H1 (cell line): ENCODE results near the gene SLFN14.

Experiments
- BRCA1 ChIP-seq: IDR thresholded peaks from 2 replicates; pipeline ENCODE4 v1.6.1; 2012; ENCODE audit warnings: low read depth, low read length, improper control_type of control experiment
- CHD1 ChIP-seq: IDR thresholded peaks from 2 replicates; pipeline ENCODE4 v1.6.1; 2012; ENCODE audit warnings: low read depth, low read length, improper control_type of control experiment
- CREB1 ChIP-seq: IDR thresholded peaks from 2 replicates; pipeline ENCODE4 v1.6.1; 2012; ENCODE audit warnings: inconsistent platforms
- CTCF ChIP-seq, 3 experiments: IDR thresholded peaks; 1 replicate in 2 of 3; 2 replicates in 1 of 3; pipeline versions ENCODE4 v1.5.1 to v1.6.1; 2011; ENCODE audit warnings: low read length in 3 of 3, mild to moderate bottlenecking in 3 of 3, inconsistent platforms in 2 of 3, low read depth in 1 of 3, moderate library complexity in 1 of 3; ENCODE audit not compliant: insufficient read depth in 1 of 3; ENCODE audit errors: control extremely low read depth in 1 of 3
- EP300 ChIP-seq, 2 experiments: IDR thresholded peaks; 1 replicate in 1 of 2; 2 replicates in 1 of 2; pipeline ENCODE4 v1.6.1; 2011 to 2012; ENCODE audit warnings: low read depth in 2 of 2, low read length in 2 of 2, mild to moderate bottlenecking in 2 of 2, borderline replicate concordance in 1 of 2, inconsistent platforms in 1 of 2, moderate library complexity in 1 of 2
- EZH2 ChIP-seq: fragments of 200-600 bp; sonication (generic); IDR thresholded peaks from 2 replicates; pipeline ENCODE4 v1.7.1; 2012; ENCODE audit warnings: low read depth, mild to moderate bottlenecking, moderate library complexity, low read length, inconsistent platforms; ENCODE audit not compliant: severe bottlenecking
- HDAC6 ChIP-seq: IDR thresholded peaks from one replicate; pipeline ENCODE4 v1.7.1; 2012; ENCODE audit warnings: low read depth, mild to moderate bottlenecking, inconsistent platforms, low read length, moderate library complexity
- JUND ChIP-seq: IDR thresholded peaks from 2 replicates; pipeline ENCODE4 v1.6.1; 2011; ENCODE audit warnings: mild to moderate bottlenecking, improper control_type of control experiment, low read length
- MAX ChIP-seq: IDR thresholded peaks from 2 replicates; pipeline ENCODE4 v1.6.1; 2012; ENCODE audit warnings: inconsistent platforms
- POLR2A ChIP-seq, 2 experiments: IDR thresholded peaks; 1 replicate in 1 of 2; 2 replicates in 1 of 2; pipeline ENCODE4 v1.6.1; 2011; ENCODE audit warnings: low read depth in 2 of 2, low read length in 2 of 2, mild to moderate bottlenecking in 2 of 2; ENCODE audit errors: control extremely low read depth in 1 of 2
- POLR2AphosphoS5 ChIP-seq: IDR thresholded peaks from 2 replicates; pipeline ENCODE4 v1.6.1; 2011; ENCODE audit warnings: low read depth, low read length
- RFX5 ChIP-seq: IDR thresholded peaks from 2 replicates; pipeline ENCODE4 v1.6.1; 2011; ENCODE audit warnings: low read depth, low read length, improper control_type of control experiment, borderline replicate concordance
- YY1 ChIP-seq: IDR thresholded peaks from 2 replicates; pipeline ENCODE4 v1.6.1; 2011; ENCODE audit warnings: low read depth, mild to moderate bottlenecking, low read length
- TF ChIP-seq, protein P1 (sequence below): IDR thresholded peaks from 2 replicates; pipeline ENCODE4 v1.6.1; 2011; ENCODE audit warnings: low read length, improper control_type of control experiment

DNA sequence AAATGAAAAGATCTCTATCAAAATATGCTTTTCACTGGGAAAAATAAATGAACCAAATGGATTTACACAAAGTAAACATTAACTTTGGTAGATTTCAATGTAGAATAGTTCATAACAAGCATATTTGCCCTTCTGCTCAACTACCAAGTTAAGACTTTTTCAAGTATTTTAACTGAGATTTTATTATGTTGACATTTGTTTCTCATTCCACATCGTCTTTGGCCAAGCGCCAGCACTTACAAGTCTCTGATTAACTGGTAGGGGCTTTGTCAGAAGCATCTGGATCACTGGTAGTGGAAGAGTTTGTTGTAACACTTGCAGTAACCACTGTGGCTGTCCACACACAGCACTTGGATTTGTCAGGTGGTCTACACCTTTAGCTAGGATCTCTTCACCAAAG lies 46.1 kb downstream of the SLFN14 start:
- TF ChIP-seq CTCF (IDR thresholded peaks at IDR 0.05; ENCODE audit: control extremely low read depth in 1 of 3, insufficient read depth in 1 of 3, low read depth in 1 of 3, low read length in 3 of 3): no peak
- no peak for TF ChIP-seq YY1
- no peak for TF ChIP-seq JUND
- TF ChIP-seq BRCA1: no peak
- no peak for TF ChIP-seq RFX5
- no peak for TF ChIP-seq POLR2A (IDR thresholded peaks at IDR 0.05; ENCODE audit: control extremely low read depth in 1 of 2, low read depth in 2 of 2, low read length in 2 of 2)
- TF ChIP-seq HDAC6: no peak
- no peak for TF ChIP-seq MAX
- no peak for TF ChIP-seq POLR2AphosphoS5
- TF ChIP-seq CREB1: no peak
- no peak for TF ChIP-seq EZH2
- TF ChIP-seq, protein P1, sequence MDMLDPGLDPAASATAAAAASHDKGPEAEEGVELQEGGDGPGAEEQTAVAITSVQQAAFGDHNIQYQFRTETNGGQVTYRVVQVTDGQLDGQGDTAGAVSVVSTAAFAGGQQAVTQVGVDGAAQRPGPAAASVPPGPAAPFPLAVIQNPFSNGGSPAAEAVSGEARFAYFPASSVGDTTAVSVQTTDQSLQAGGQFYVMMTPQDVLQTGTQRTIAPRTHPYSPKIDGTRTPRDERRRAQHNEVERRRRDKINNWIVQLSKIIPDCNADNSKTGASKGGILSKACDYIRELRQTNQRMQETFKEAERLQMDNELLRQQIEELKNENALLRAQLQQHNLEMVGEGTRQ: no peak
- TF ChIP-seq EP300 (IDR thresholded peaks at IDR 0.05; ENCODE audit: borderline replicate concordance in 1 of 2, low read depth in 2 of 2, low read length in 2 of 2): no peak
- no peak for TF ChIP-seq CHD1
